ENCODE measurements around the gene FAM200B. TPM values are rescaled to one million over a fixed set of nuclear protein-coding genes. Genes with fewer than 3 reads are reported as not detected.

Gene FAM200B
- total RNA-seq, 4 donors from 2014 or later: 40.4 to 88.5 (median 71.2) TPM

GRCh38 chr4:15649914-15650545 lies 31.6 kb upstream of the FAM200B start:
- Histone ChIP-seq H3K4me1 (peaks cover 55 to 88% (median 86%) of the 10 kb centered on the region in 4 donors), H3K36me3 (no peaks in the 10 kb centered on the region)

GRCh38 chr4:15651676-15652075 lies 30.0 kb upstream of the FAM200B start:
- Histone ChIP-seq H3K36me3 (no peaks in the 10 kb centered on the region), H3K4me1 (peaks cover 53 to 83% (median 81%) of the 10 kb centered on the region in 4 donors), H3K27me3 (no peaks in the 10 kb centered on the region), H3K4me3 (peak overlapping the region in 1 of 4 donors; percentile 87), H3K9me3 (no peaks in the 10 kb centered on the region), H3K27ac (replicated peaks in 1 of 4) (peak overlapping the region; percentile 95 to 99 (median 98))
- no peak for TF ChIP-seq POLR2A (IDR thresholded peaks at IDR 0.05; ENCODE audit: low read depth)
- TF ChIP-seq POLR2AphosphoS5 (IDR thresholded peaks at IDR 0.05): no peak
- TF ChIP-seq EP300 (IDR thresholded peaks at IDR 0.05): no peak
- TF ChIP-seq CTCF (IDR thresholded peaks at IDR 0.05): no peak
- 17% methylated on average over 2 of the region's 2 CpGs for WGBS
- intact Hi-C loops (cut with DNase I): loop anchor here (2.0 to 10.0 kb wide), 2 partner anchors 173 to 647 kb away; partner anchors contain the start of gene CPEB2
- no peak for DNase-seq (ENCODE audit: extremely low spot score)

More at GRCh38 chr4:15649914-15650545, 31.6 kb upstream of the FAM200B start:
- peak overlapping the region; percentile 34 to 99 (median 96) for H3K27ac ChIP-seq (replicated peaks in 1 of 4)
- intact Hi-C loops (cut with DNase I): loop anchor here (2.0 to 10.0 kb wide), 2 partner anchors 171 to 645 kb away; partner anchors contain the start of gene CPEB2
- no peaks in the 10 kb centered on the region for H3K27me3 ChIP-seq
- TF ChIP-seq POLR2AphosphoS5 (IDR thresholded peaks at IDR 0.05): peak in 1 of 2 donors; percentile 9
- peak; percentile 65 to 79 (median 70) for TF ChIP-seq CTCF (IDR thresholded peaks at IDR 0.05)
- TF ChIP-seq EP300 (IDR thresholded peaks at IDR 0.05): no peak
- no peak for TF ChIP-seq POLR2A (IDR thresholded peaks at IDR 0.05; ENCODE audit: low read depth)
- no peaks in the 10 kb centered on the region for H3K9me3 ChIP-seq
- WGBS: 32% methylated on average over 5 of the region's 5 CpGs
- no peak for DNase-seq (ENCODE audit: extremely low spot score)
- H3K4me3 ChIP-seq: peak overlapping the region in 1 of 4 donors; percentile 9

- intact Hi-C loops (cut with DNase I): loop anchor here (10.0 kb wide), 1 partner anchor 647 kb away; the partner anchor contains the start of gene CPEB2
- 67% methylated on average over 1 of the region's 1 CpG for WGBS
- Histone ChIP-seq H3K4me3 (peak overlapping the region in 1 of 4 donors; percentile 87), H3K27me3 (no peaks in the 10 kb centered on the region), H3K27ac (replicated peaks in 1 of 4) (peak overlapping the region; percentile 95 to 99 (median 98)), H3K36me3 (no peaks in the 10 kb centered on the region), H3K4me1 (peaks cover 53 to 80% (median 78%) of the 10 kb centered on the region in 4 donors), H3K9me3 (no peaks in the 10 kb centered on the region)
- no peak for DNase-seq (ENCODE audit: extremely low spot score)
- TF ChIP-seq POLR2AphosphoS5 (IDR thresholded peaks at IDR 0.05) (no peak), CTCF (IDR thresholded peaks at IDR 0.05) (no peak), EP300 (IDR thresholded peaks at IDR 0.05) (no peak)
Measured at GRCh38 chr4:15652191-15652590, 29.4 kb upstream of the FAM200B start.

GRCh38 chr4:15652841-15653240 lies 28.8 kb upstream of the FAM200B start:
- Histone ChIP-seq H3K4me3 (peak overlapping the region; percentile 77 to 89 (median 88)), H3K27ac (replicated peaks in 1 of 4) (peak overlapping the region; percentile 95 to 99 (median 98)), H3K36me3 (no peaks in the 10 kb centered on the region), H3K4me1 (peaks cover 52 to 73% (median 71%) of the 10 kb centered on the region in 4 donors), H3K9me3 (no peaks in the 10 kb centered on the region), H3K27me3 (no peaks in the 10 kb centered on the region)
- TF ChIP-seq POLR2A (IDR thresholded peaks at IDR 0.05; ENCODE audit: low read depth) (no peak), EP300 (IDR thresholded peaks at IDR 0.05) (no peak), POLR2AphosphoS5 (IDR thresholded peaks at IDR 0.05) (no peak), CTCF (IDR thresholded peaks at IDR 0.05) (no peak)
- intact Hi-C loops (cut with DNase I): loop anchor here (10.0 kb wide), 1 partner anchor 648 kb away; the partner anchor contains the start of gene CPEB2
- 37% methylated on average over 4 of the region's 4 CpGs for WGBS
- DNase-seq (ENCODE audit: extremely low spot score): no peak

Measured in esophagus muscularis mucosa (tissue), 4 donors.